ENCODE results near the gene LYPD8. TPM values are rescaled to one million over a fixed set of nuclear protein-coding genes. Genes with fewer than 3 reads are reported as not detected.

Gene LYPD8
- total RNA-seq, 1 experiment from 2014 or later, result 0.74 TPM

GRCh38 chr1:248737457-248737856 lies 18.1 kb downstream of the LYPD8 start:
- ChIA-PET POLR2A (ENCODE audit: unreplicated experiment) (no interaction called here), CTCF (no interaction called here)
- Histone ChIP-seq H3K36me3 (ENCODE audit: low read depth) (no peaks in the 10 kb centered on the region), H3K4me2 (no peak overlapping the region), H3K4me1 (replicated peaks; ENCODE audit: insufficient read depth) (no peaks in the 10 kb centered on the region), H3K79me2 (ENCODE audit: low read depth) (no peaks in the 10 kb centered on the region), H3K27me3 (ENCODE audit: insufficient read depth, low read depth) (peaks cover 40% of the 10 kb centered on the region), H2AFZ (no peak overlapping the region), H4K20me1 (ENCODE audit: insufficient read depth) (no peaks in the 10 kb centered on the region), H3K9me3 (ENCODE audit: insufficient read depth, low read depth) (no peaks in the 10 kb centered on the region), H3K4me3 (no peak overlapping the region), H3F3A (ENCODE audit: insufficient read depth, low read depth) (no peaks in the 10 kb centered on the region), H3K9me2 (ENCODE audit: insufficient read depth) (no peaks in the 10 kb centered on the region), H3K27ac (no peak overlapping the region)
- no TSS peak for BruUV-seq (replicated peaks)
- intact Hi-C loops (cut with micrococcal nuclease; ENCODE audit: unreplicated experiment), result no loop called here
- TF ChIP-seq, protein P1, sequence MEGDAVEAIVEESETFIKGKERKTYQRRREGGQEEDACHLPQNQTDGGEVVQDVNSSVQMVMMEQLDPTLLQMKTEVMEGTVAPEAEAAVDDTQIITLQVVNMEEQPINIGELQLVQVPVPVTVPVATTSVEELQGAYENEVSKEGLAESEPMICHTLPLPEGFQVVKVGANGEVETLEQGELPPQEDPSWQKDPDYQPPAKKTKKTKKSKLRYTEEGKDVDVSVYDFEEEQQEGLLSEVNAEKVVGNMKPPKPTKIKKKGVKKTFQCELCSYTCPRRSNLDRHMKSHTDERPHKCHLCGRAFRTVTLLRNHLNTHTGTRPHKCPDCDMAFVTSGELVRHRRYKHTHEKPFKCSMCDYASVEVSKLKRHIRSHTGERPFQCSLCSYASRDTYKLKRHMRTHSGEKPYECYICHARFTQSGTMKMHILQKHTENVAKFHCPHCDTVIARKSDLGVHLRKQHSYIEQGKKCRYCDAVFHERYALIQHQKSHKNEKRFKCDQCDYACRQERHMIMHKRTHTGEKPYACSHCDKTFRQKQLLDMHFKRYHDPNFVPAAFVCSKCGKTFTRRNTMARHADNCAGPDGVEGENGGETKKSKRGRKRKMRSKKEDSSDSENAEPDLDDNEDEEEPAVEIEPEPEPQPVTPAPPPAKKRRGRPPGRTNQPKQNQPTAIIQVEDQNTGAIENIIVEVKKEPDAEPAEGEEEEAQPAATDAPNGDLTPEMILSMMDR (conservative IDR thresholded peaks at IDR 0.05), result no peak
- no peak for TF ChIP-seq EZH2 (IDR thresholded peaks at IDR 0.05; ENCODE audit: low read depth)
- DNase-seq, result no peak

GRCh38 chr1:248736977-248737376 lies 18.6 kb downstream of the LYPD8 start:
- no TSS peak for BruUV-seq (replicated peaks)
- intact Hi-C loops (cut with micrococcal nuclease; ENCODE audit: unreplicated experiment), result no loop called here
- Histone ChIP-seq H4K20me1 (ENCODE audit: insufficient read depth) (no peaks in the 10 kb centered on the region), H3K9me3 (ENCODE audit: insufficient read depth, low read depth) (no peaks in the 10 kb centered on the region), H3K4me2 (no peak overlapping the region), H3K4me1 (replicated peaks; ENCODE audit: insufficient read depth) (no peaks in the 10 kb centered on the region), H3K27ac (no peak overlapping the region), H3K27me3 (ENCODE audit: insufficient read depth, low read depth) (peaks cover 40% of the 10 kb centered on the region), H3K4me3 (no peak overlapping the region), H2AFZ (no peak overlapping the region), H3K9me2 (ENCODE audit: insufficient read depth) (no peaks in the 10 kb centered on the region), H3K36me3 (ENCODE audit: low read depth) (no peaks in the 10 kb centered on the region), H3K79me2 (ENCODE audit: low read depth) (no peaks in the 10 kb centered on the region), H3F3A (ENCODE audit: insufficient read depth, low read depth) (no peaks in the 10 kb centered on the region)
- CTCF ChIA-PET, result no interaction called here
- POLR2A ChIA-PET (ENCODE audit: unreplicated experiment), result no interaction called here
- TF ChIP-seq, protein P1 (conservative IDR thresholded peaks at IDR 0.05), result no peak
- no peak for TF ChIP-seq EZH2 (IDR thresholded peaks at IDR 0.05; ENCODE audit: low read depth)
- DNase-seq, result no peak

DNA sequence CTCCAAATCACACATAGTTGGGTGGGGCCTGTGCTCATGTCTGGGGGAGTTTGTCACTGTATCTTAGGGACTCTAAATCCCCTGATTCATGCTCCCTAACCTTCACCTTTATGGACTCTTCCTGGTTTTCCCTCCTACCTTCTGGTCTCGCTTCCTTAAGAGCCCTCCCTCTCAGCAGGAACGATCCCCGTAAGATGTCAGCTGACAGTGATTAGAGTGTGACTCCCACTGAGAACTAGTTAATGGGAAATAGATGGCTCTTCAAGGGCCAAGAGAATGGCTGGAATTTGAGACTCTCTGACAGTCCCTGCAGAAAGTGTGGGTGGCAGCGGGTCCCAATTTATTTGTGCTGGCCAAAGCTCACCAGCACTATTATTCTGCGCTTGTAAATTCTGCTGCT lies 22.0 kb downstream of the LYPD8 start:
- no peaks in the 10 kb centered on the region for H3K36me3 ChIP-seq (ENCODE audit: low read depth)
- no peak overlapping the region for H3K27ac ChIP-seq
- H3K4me1 ChIP-seq (replicated peaks; ENCODE audit: insufficient read depth), result no peaks in the 10 kb centered on the region
- ChIA-PET POLR2A (ENCODE audit: unreplicated experiment) (no interaction called here), CTCF (no interaction called here)
- peaks cover 10% of the 10 kb centered on the region; the same call in 1 of the 2 replicates for H3K27me3 ChIP-seq (ENCODE audit: insufficient read depth, low read depth)
- H2AFZ ChIP-seq, result no peak overlapping the region
- BruUV-seq (replicated peaks), result no TSS peak
- H3K4me2 ChIP-seq, result no peak overlapping the region
- H3K9me2 ChIP-seq (ENCODE audit: insufficient read depth), result no peaks in the 10 kb centered on the region
- intact Hi-C loops (cut with micrococcal nuclease; ENCODE audit: unreplicated experiment), result no loop called here
- no peak overlapping the region for H3K4me3 ChIP-seq
- no peaks in the 10 kb centered on the region for H3K79me2 ChIP-seq (ENCODE audit: low read depth)
- H3F3A ChIP-seq (ENCODE audit: insufficient read depth, low read depth), result no peaks in the 10 kb centered on the region
- DNase-seq, result no peak
- no peaks in the 10 kb centered on the region for H3K9me3 ChIP-seq (ENCODE audit: insufficient read depth, low read depth)
- H4K20me1 ChIP-seq (ENCODE audit: insufficient read depth), result no peaks in the 10 kb centered on the region
- no peak for TF ChIP-seq EZH2 (IDR thresholded peaks at IDR 0.05; ENCODE audit: low read depth)
- TF ChIP-seq, protein P1 (conservative IDR thresholded peaks at IDR 0.05), result no peak

Measured in PC-9 (cell line).